GM12864 (cell line): Measurements from ENCODE around the gene MAST4.

ENCODE experiments used
- DNase-seq: peaks from one replicate; pipeline ENCODE4 v3.0.0-alpha.2; 2011; ENCODE audit warnings: low read depth
- H3K4me3 ChIP-seq: 2 replicates; pipeline ENCODE4 v1.5.1; 2011; ENCODE audit warnings: mild to moderate bottlenecking, low read depth, low read length, control low read depth
- CTCF ChIP-seq: IDR thresholded peaks from 2 replicates; pipeline ENCODE4 v1.5.1; 2011; ENCODE audit warnings: low read depth, mild to moderate bottlenecking, moderate library complexity, low read length, control low read depth, inconsistent platforms; ENCODE audit errors: missing control alignments

MAST4 gene

GRCh38 chr5:67142816-67143215 is 546.6 kb downstream of the MAST4 start:
- no peak overlapping the region for H3K4me3 ChIP-seq
- DNase-seq: no peak
- TF ChIP-seq CTCF: no peak

GRCh38 chr5:67143549-67143948 is 547.4 kb downstream of the MAST4 start:
- DNase-seq: no peak
- no peak for TF ChIP-seq CTCF
- H3K4me3 ChIP-seq: no peak overlapping the region

- no peak for TF ChIP-seq CTCF
- no peak for DNase-seq
- no peak overlapping the region for H3K4me3 ChIP-seq
These were observed 548.0 kb downstream of the MAST4 start for GRCh38 chr5:67144183-67144639.

GRCh38 chr5:67146574-67146973 is 550.4 kb downstream of the MAST4 start:
- no peak for DNase-seq
- H3K4me3 ChIP-seq: no peak overlapping the region
- no peak for TF ChIP-seq CTCF

- TF ChIP-seq CTCF: no peak
- no peak overlapping the region for H3K4me3 ChIP-seq
- no peak for DNase-seq
These were observed 550.8 kb downstream of the MAST4 start for GRCh38 chr5:67146981-67147380.

- H3K4me3 ChIP-seq: no peak overlapping the region
- no peak for DNase-seq
These were observed 551.6 kb downstream of the MAST4 start for GRCh38 chr5:67147760-67148159.

More at GRCh38 chr5:67147760-67148159, 551.6 kb downstream of the MAST4 start:
- no peak for TF ChIP-seq CTCF
